Epithelial cell of proximal tubule (primary cell): ENCODE data around the gene LYPD6. TPM values are rescaled to one million over a fixed set of nuclear protein-coding genes. Genes with fewer than 3 reads are reported as not detected.

ENCODE experiments used
- DNase-seq: peaks from one replicate; pipeline ENCODE4 v3.0.0-alpha.2; 2011; ENCODE audit warnings: low read depth
- H3K4me3 ChIP-seq: 2 replicates; pipeline ENCODE4 v1.5.1; 2011; ENCODE audit warnings: low read depth, mild to moderate bottlenecking, low read length
- total RNA-seq: library from RNA; depleted of rRNA; stranded (reverse); fragments of >200 nt; gene quantifications from 2 replicates; pipeline ENCODE4 v1.2.3, GENCODE V29; 2015
- TF ChIP-seq, protein P1 (sequence below): conservative IDR thresholded peaks from 2 replicates; pipeline ENCODE4 v1.5.1; 2012; ENCODE audit warnings: low read depth, mild to moderate bottlenecking, low read length

The LYPD6 gene
- total RNA-seq, 1 donor from 2014 or later: 7.9 TPM

DNA sequence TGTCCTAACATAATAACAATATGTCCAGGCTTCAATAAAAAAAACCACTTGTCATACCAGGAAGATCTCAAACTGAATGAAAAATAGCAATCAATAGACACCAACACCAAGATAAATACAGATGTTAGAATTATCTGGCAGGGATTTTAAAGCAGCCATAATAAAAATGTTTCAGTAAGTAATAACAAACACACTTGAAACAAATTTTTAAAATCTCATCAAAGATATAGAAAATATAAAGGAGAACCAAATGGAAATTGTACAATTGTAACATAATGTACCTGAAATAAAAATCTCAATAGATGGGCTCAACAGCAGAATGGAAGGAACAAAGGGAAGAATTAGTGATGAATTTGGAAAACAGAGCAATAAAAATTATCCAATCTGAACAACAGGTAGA, 128.1 kb downstream of the LYPD6 start:
- TF ChIP-seq, protein P1, sequence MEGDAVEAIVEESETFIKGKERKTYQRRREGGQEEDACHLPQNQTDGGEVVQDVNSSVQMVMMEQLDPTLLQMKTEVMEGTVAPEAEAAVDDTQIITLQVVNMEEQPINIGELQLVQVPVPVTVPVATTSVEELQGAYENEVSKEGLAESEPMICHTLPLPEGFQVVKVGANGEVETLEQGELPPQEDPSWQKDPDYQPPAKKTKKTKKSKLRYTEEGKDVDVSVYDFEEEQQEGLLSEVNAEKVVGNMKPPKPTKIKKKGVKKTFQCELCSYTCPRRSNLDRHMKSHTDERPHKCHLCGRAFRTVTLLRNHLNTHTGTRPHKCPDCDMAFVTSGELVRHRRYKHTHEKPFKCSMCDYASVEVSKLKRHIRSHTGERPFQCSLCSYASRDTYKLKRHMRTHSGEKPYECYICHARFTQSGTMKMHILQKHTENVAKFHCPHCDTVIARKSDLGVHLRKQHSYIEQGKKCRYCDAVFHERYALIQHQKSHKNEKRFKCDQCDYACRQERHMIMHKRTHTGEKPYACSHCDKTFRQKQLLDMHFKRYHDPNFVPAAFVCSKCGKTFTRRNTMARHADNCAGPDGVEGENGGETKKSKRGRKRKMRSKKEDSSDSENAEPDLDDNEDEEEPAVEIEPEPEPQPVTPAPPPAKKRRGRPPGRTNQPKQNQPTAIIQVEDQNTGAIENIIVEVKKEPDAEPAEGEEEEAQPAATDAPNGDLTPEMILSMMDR: no peak
- no peak for DNase-seq
- H3K4me3 ChIP-seq: no peak overlapping the region

DNA sequence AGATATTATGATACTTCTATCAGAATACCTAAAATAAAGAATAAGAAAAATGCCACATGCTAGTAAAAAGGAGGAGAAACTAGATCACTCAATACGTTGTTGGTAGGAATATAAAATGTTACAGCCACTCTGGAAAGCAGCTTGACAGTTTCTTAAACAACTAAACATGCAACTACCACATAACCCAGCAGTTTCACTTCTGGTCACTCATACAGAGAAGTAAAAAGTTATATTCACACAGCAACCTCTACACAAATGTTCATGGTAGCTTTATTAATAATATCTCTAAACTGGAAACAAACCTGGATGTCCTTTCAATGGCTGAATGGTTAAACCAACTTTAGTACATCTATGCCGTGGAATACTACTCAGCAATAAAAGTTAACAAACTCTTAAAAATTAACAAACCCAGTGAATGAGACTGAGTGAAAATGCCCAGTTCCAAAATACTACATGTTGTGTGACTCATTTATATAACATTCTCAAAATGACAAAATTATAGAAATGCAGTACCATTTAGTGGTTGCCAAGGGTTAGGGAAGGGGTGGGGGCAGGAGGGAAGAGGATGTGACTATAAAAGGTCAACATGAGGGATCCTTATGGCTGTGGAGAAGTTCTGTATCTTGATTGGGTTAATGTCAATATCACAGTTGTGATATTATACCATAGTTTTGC, 133.1 kb downstream of the LYPD6 start:
- H3K4me3 ChIP-seq: no peak overlapping the region
- TF ChIP-seq, protein P1: no peak
- DNase-seq: no peak

GRCh38 chr2:149464396-149464795, 134.0 kb downstream of the LYPD6 start:
- DNase-seq: no peak
- TF ChIP-seq, protein P1: no peak
- H3K4me3 ChIP-seq: no peak overlapping the region

DNA sequence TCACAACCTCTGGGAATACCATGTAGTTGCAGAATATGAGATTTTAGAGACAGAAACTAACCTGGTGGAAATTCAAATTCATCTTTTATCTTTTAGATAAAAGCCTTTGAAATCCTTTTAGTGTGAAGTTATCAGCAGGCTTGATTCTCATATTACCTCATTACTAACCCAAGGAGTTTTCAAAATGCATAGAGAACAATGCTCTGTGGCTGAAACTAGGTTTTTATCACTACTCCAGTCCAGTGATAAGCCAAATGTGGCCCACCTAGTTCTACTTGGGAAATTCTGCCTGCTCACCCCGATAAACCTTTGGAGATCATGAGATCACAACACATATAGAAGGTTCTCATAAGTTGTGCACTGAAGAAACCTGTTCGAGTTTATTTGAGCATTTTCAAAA, 135.5 kb downstream of the LYPD6 start:
- TF ChIP-seq, protein P1: no peak
- DNase-seq: no peak

GRCh38 chr2:149466635-149467034, 136.2 kb downstream of the LYPD6 start:
- TF ChIP-seq, protein P1: no peak
- H3K4me3 ChIP-seq: no peak overlapping the region
- no peak for DNase-seq

More for the DNA sequence above, 135.5 kb downstream of the LYPD6 start:
- no peak overlapping the region for H3K4me3 ChIP-seq

DNA sequence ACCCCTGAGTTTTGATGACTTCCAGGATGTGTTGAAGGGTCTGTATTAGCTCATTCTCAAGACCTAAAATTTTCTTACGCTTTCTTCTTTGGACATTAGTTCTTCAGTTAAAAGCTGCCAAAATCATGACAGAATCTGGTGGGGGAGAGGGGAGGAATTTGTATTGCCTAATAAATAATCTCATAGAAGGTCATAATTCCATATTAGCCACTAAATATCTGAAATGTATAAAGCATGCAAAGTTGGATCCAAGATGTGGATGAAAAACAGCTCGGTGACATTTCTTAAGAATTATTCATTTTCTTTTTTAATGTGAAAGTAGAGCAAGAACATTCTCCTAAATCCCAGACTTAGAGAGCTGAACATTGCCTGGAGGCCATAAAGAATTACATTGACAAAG, 137.0 kb downstream of the LYPD6 start:
- TF ChIP-seq, protein P1: no peak
- no peak for DNase-seq
- no peak overlapping the region for H3K4me3 ChIP-seq

- TF ChIP-seq, protein P1: no peak
- no peak overlapping the region for H3K4me3 ChIP-seq
- no peak for DNase-seq
Measured at GRCh38 chr2:149468636-149469035, 138.2 kb downstream of the LYPD6 start.
